ENCODE measurements around the gene WDR31. TPM values are rescaled to one million over a fixed set of nuclear protein-coding genes. Genes with fewer than 3 reads are reported as not detected.

Gene WDR31
- polyA plus RNA-seq, result 0.94 to 2.3 TPM (median 1.2 TPM) in 3 replicates
- polyA plus RNA-seq (2011; ENCODE audit: low read depth), result 0.59 TPM
- 0.81 and 1.1 TPM in 2 replicates for polyA plus RNA-seq (2011; cell fraction: cytosol; rRNA removed)
- polyA plus RNA-seq (2011; cell fraction: nucleus; rRNA removed), result 1.3 and 2.4 TPM in 2 replicates
- polyA plus RNA-seq (2012; ENCODE audit: low replicate concordance), result 1.0 and 1.2 TPM in 2 replicates
- polyA minus RNA-seq, result 4.2 to 6.9 TPM (median 5.0 TPM) in 3 replicates
- 2.7 TPM for polyA minus RNA-seq (2011; cell fraction: cytosol; rRNA and poly(A)+ RNA removed)
- polyA minus RNA-seq (2011; cell fraction: nucleus; rRNA and poly(A)+ RNA removed), result 1.1 and 2.1 TPM in 2 replicates

GRCh38 chr9:113340011-113340699, at the start of gene WDR31:
WDR31 (minus strand) TSS chr9:113340275; CDS start chr9:113332022, 8,253 bp downstream.
- H3K4me1 ChIP-seq (ENCODE audit: control insufficient read depth, extremely low read depth, insufficient read depth, low read length), result peaks cover 18% of the 10 kb centered on the region
- H3K27ac ChIP-seq (ENCODE audit: control insufficient read depth, insufficient read depth, low read length), result peak within 1 kb of the TSS; percentile 33
- peak within 1 kb of the TSS; percentile 92 for H2AFZ ChIP-seq (ENCODE audit: control insufficient read depth, low read length)
- H3K9me1 ChIP-seq (ENCODE audit: control insufficient read depth, extremely low read depth, insufficient read depth, low read length), result no peaks in the 10 kb centered on the region
- TF ChIP-seq EZH2 (IDR thresholded peaks at IDR 0.05; ENCODE audit: low read length) (no peak), CTCF (optimal IDR thresholded peaks at IDR 0.05 in 1 of 3, IDR thresholded peaks at IDR 0.05 in 1 of 3, conservative IDR thresholded peaks at IDR 0.05 in 1 of 3; ENCODE audit: extremely low read depth in 1 of 3, insufficient read depth in 2 of 3, low read length in 3 of 3) (peak in 1 of 3 experiments; percentile 5)
- H3K9ac ChIP-seq (ENCODE audit: control insufficient read depth, extremely low read depth, insufficient read depth, low read length), result peak within 1 kb of the TSS; percentile 68
- H3K36me3 ChIP-seq (ENCODE audit: control insufficient read depth in 2 of 2, extremely low read depth in 1 of 2, insufficient read depth in 2 of 2, low read length in 2 of 2), result no peaks in the 10 kb centered on the region
- no peak for DNase-seq (ENCODE audit: low read depth, low spot score)
- no peaks in the 10 kb centered on the region for H4K20me1 ChIP-seq (ENCODE audit: control insufficient read depth, extremely low read depth, insufficient read depth, low read length)
- H3K27me3 ChIP-seq (ENCODE audit: control insufficient read depth, extremely low read depth, insufficient read depth, low read length), result no peaks in the 10 kb centered on the region
- no peaks in the 10 kb centered on the region for H3K9me3 ChIP-seq (ENCODE audit: control insufficient read depth, low read depth, low read length)
- peak within 1 kb of the TSS; percentile 88 for H3K4me2 ChIP-seq (ENCODE audit: control insufficient read depth, extremely low read depth, insufficient read depth, low read depth, low read length)
- H3K79me2 ChIP-seq (ENCODE audit: control insufficient read depth, insufficient read depth, low read length), result no peaks in the 10 kb centered on the region
- no peak for FAIRE-seq
- dilution Hi-C loops (cut with MboI; ENCODE audit: extremely low pct_ligation_motif_present, low sequenced_read_pairs), result loop anchor here (10.0 kb wide), 1 partner anchor 65 kb away; the partner anchor contains the start of gene ALAD
- peak within 1 kb of the TSS; percentile 69 to 76 (median 71) for H3K4me3 ChIP-seq (ENCODE audit: control insufficient read depth in 2 of 3, extremely low read depth in 1 of 3, insufficient read depth in 2 of 3, low read depth in 1 of 3, low read length in 3 of 3)

GRCh38 chr9:113389451-113389850, 49.4 kb upstream of the WDR31 start:
- H3K36me3 ChIP-seq (ENCODE audit: control insufficient read depth in 2 of 2, extremely low read depth in 1 of 2, insufficient read depth in 2 of 2, low read length in 2 of 2), result peaks cover 3 to 21% of the 10 kb centered on the region in 2 experiments
- TF ChIP-seq EZH2 (IDR thresholded peaks at IDR 0.05; ENCODE audit: low read length) (no peak), CTCF (optimal IDR thresholded peaks at IDR 0.05 in 1 of 3, IDR thresholded peaks at IDR 0.05 in 1 of 3, conservative IDR thresholded peaks at IDR 0.05 in 1 of 3; ENCODE audit: extremely low read depth in 1 of 3, insufficient read depth in 2 of 3, low read length in 3 of 3) (no peak)
- dilution Hi-C loops (cut with MboI; ENCODE audit: extremely low pct_ligation_motif_present, low sequenced_read_pairs), result no loop called here
- H3K27ac ChIP-seq (ENCODE audit: control insufficient read depth, insufficient read depth, low read length), result no peak overlapping the region
- DNase-seq (ENCODE audit: low read depth, low spot score), result no peak
- no peak overlapping the region for H2AFZ ChIP-seq (ENCODE audit: control insufficient read depth, low read length)
- no peak overlapping the region for H3K9ac ChIP-seq (ENCODE audit: control insufficient read depth, extremely low read depth, insufficient read depth, low read length)
- H3K9me1 ChIP-seq (ENCODE audit: control insufficient read depth, extremely low read depth, insufficient read depth, low read length), result no peaks in the 10 kb centered on the region
- H3K79me2 ChIP-seq (ENCODE audit: control insufficient read depth, insufficient read depth, low read length), result no peaks in the 10 kb centered on the region
- H3K4me3 ChIP-seq (ENCODE audit: control insufficient read depth in 2 of 3, extremely low read depth in 1 of 3, insufficient read depth in 2 of 3, low read depth in 1 of 3, low read length in 3 of 3), result no peak overlapping the region
- H3K4me1 ChIP-seq (ENCODE audit: control insufficient read depth, extremely low read depth, insufficient read depth, low read length), result no peaks in the 10 kb centered on the region
- no peaks in the 10 kb centered on the region for H3K9me3 ChIP-seq (ENCODE audit: control insufficient read depth, low read depth, low read length)
- no peaks in the 10 kb centered on the region for H3K27me3 ChIP-seq (ENCODE audit: control insufficient read depth, extremely low read depth, insufficient read depth, low read length)
- no peak for FAIRE-seq
- H4K20me1 ChIP-seq (ENCODE audit: control insufficient read depth, extremely low read depth, insufficient read depth, low read length), result no peaks in the 10 kb centered on the region
- no peak overlapping the region for H3K4me2 ChIP-seq (ENCODE audit: control insufficient read depth, extremely low read depth, insufficient read depth, low read depth, low read length)

Data from keratinocyte (primary cell).